ENCODE results near the gene CIRBP.
A peak's percentile ranks its signal among the peaks of the same experiment; 100 is the strongest.

DNA sequence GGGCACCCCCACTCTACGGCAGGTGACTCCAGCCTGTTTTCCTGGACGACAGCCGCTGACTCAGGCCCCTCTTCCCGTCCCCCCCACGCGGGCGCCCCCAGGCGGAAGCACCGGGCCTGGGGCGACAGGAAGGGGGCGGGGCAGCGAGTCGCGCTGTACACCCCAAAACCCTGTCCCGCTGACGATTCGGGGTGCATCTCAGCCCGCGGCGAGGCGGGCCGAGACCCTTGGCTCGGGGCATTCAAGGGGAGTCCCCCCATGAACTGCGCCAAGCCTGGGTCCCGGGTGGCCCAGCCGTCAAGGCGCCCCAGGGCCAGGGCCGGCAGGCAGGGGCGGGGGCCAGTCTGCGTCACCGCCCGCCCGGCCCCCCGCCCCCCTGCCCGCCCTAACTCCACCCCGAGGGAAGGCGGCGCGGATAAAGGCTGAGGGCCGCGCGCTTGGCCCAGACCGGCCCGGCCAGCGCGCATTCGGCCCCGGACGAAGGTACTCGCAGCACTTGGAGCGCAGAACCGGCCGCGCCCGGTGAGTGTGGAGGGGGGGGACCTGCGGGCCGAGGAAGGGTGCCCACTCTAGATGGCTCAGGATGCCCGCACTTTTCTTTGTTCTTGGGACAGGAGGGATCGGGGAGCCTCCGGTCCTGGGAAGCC lies 20.9 kb upstream of the CIRBP start, which contains the start of gene MIDN:
- TF ChIP-seq, protein P1, sequence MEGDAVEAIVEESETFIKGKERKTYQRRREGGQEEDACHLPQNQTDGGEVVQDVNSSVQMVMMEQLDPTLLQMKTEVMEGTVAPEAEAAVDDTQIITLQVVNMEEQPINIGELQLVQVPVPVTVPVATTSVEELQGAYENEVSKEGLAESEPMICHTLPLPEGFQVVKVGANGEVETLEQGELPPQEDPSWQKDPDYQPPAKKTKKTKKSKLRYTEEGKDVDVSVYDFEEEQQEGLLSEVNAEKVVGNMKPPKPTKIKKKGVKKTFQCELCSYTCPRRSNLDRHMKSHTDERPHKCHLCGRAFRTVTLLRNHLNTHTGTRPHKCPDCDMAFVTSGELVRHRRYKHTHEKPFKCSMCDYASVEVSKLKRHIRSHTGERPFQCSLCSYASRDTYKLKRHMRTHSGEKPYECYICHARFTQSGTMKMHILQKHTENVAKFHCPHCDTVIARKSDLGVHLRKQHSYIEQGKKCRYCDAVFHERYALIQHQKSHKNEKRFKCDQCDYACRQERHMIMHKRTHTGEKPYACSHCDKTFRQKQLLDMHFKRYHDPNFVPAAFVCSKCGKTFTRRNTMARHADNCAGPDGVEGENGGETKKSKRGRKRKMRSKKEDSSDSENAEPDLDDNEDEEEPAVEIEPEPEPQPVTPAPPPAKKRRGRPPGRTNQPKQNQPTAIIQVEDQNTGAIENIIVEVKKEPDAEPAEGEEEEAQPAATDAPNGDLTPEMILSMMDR (IDR thresholded peaks at IDR 0.05) = peak; percentile 54
- TF ChIP-seq NRF1 (IDR thresholded peaks at IDR 0.05; ENCODE audit: low read depth, low read length) (no peak), YY1 (IDR thresholded peaks at IDR 0.05; ENCODE audit: low read depth) (no peak), SIN3A (IDR thresholded peaks at IDR 0.05; ENCODE audit: borderline replicate concordance, low read depth, low read length) (peak; percentile 74), RFX5 (IDR thresholded peaks at IDR 0.05; ENCODE audit: low read length) (no peak), POLR2AphosphoS5 (IDR thresholded peaks at IDR 0.05; ENCODE audit: low read depth, low read length) (peak; percentile 99)
- TF ChIP-seq, protein P2, sequence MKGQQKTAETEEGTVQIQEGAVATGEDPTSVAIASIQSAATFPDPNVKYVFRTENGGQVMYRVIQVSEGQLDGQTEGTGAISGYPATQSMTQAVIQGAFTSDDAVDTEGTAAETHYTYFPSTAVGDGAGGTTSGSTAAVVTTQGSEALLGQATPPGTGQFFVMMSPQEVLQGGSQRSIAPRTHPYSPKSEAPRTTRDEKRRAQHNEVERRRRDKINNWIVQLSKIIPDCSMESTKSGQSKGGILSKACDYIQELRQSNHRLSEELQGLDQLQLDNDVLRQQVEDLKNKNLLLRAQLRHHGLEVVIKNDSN (IDR thresholded peaks at IDR 0.05; ENCODE audit: borderline replicate concordance, low read depth) = no peak
- TF ChIP-seq, protein P3, sequence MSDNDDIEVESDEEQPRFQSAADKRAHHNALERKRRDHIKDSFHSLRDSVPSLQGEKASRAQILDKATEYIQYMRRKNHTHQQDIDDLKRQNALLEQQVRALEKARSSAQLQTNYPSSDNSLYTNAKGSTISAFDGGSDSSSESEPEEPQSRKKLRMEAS (IDR thresholded peaks at IDR 0.05; ENCODE audit: low read depth) = 0 out of 2 replicates have a peak, but pooled peaks have one; percentile 12
- TF ChIP-seq, protein P4, sequence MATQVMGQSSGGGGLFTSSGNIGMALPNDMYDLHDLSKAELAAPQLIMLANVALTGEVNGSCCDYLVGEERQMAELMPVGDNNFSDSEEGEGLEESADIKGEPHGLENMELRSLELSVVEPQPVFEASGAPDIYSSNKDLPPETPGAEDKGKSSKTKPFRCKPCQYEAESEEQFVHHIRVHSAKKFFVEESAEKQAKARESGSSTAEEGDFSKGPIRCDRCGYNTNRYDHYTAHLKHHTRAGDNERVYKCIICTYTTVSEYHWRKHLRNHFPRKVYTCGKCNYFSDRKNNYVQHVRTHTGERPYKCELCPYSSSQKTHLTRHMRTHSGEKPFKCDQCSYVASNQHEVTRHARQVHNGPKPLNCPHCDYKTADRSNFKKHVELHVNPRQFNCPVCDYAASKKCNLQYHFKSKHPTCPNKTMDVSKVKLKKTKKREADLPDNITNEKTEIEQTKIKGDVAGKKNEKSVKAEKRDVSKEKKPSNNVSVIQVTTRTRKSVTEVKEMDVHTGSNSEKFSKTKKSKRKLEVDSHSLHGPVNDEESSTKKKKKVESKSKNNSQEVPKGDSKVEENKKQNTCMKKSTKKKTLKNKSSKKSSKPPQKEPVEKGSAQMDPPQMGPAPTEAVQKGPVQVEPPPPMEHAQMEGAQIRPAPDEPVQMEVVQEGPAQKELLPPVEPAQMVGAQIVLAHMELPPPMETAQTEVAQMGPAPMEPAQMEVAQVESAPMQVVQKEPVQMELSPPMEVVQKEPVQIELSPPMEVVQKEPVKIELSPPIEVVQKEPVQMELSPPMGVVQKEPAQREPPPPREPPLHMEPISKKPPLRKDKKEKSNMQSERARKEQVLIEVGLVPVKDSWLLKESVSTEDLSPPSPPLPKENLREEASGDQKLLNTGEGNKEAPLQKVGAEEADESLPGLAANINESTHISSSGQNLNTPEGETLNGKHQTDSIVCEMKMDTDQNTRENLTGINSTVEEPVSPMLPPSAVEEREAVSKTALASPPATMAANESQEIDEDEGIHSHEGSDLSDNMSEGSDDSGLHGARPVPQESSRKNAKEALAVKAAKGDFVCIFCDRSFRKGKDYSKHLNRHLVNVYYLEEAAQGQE (IDR thresholded peaks at IDR 0.05; ENCODE audit: low read depth, low read length) = peak; percentile 57; the same call in 1 of the 2 replicates
